CD14-positive monocyte (primary cell): ENCODE measurements around the gene CDH8. TPM values are rescaled to one million over a fixed set of nuclear protein-coding genes. Genes with fewer than 3 reads are reported as not detected.

Experiments
- DNase-seq, 3 donors: peaks; one replicate each; pipeline ENCODE4 v3.0.0-alpha.2; 2011 to 2022
- H2AFZ ChIP-seq: 2 replicates; pipeline ENCODE4 v1.6.0; 2012; ENCODE audit warnings: mild to moderate bottlenecking, low read depth, low read length, inconsistent platforms; ENCODE audit not compliant: insufficient read depth, poor library complexity, severe bottlenecking
- H3K27ac ChIP-seq, 2 donors: 1 replicate in 1 of 2; 2 replicates in 1 of 2; pipeline ENCODE4 v1.5.1; 2012 to 2013; ENCODE audit warnings: low read length in 2 of 2, control low read depth in 1 of 2, inconsistent platforms in 1 of 2, low read depth in 1 of 2, mild to moderate bottlenecking in 1 of 2
- H3K27me3 ChIP-seq, 2 donors: one replicate each; pipeline versions ENCODE4 v1.6.0 to v1.6.1; 2011 to 2013; ENCODE audit warnings: low read length in 2 of 2; ENCODE audit not compliant: control insufficient read depth in 2 of 2, insufficient read depth in 2 of 2
- H3K36me3 ChIP-seq, 2 donors: replicated peaks in 1 of 2; 1 replicate in 1 of 2; 2 replicates in 1 of 2; pipeline versions ENCODE4 v1.5.1 to v1.6.1; 2012 to 2013; ENCODE audit warnings: low read length in 2 of 2, control low read depth in 1 of 2, inconsistent platforms in 1 of 2, mild to moderate bottlenecking in 1 of 2; ENCODE audit not compliant: insufficient read depth in 2 of 2, control insufficient read depth in 1 of 2
- H3K4me1 ChIP-seq, 2 donors: 1 replicate in 1 of 2; 2 replicates in 1 of 2; pipeline versions ENCODE4 v1.5.1 to v1.6.1; 2012 to 2013; ENCODE audit warnings: low read length in 2 of 2, control low read depth in 1 of 2, inconsistent platforms in 1 of 2, mild to moderate bottlenecking in 1 of 2, moderate library complexity in 1 of 2; ENCODE audit not compliant: insufficient read depth in 2 of 2, control insufficient read depth in 1 of 2
- H3K4me2 ChIP-seq: replicated peaks from 2 replicates; pipeline ENCODE3; 2012; ENCODE audit warnings: low read length, moderate library complexity, mild to moderate bottlenecking; ENCODE audit not compliant: poor library complexity, severe bottlenecking; ENCODE audit errors: extremely low read depth
- H3K4me3 ChIP-seq, 3 experiments: fragments of 200-600 bp in 1 of 3; sonication (generic) in 1 of 3; replicated peaks in 1 of 3; 1 replicate in 2 of 3; 2 replicates in 1 of 3; pipeline ENCODE4 v1.5.1; 2011 to 2013; ENCODE audit warnings: low read length in 3 of 3, mild to moderate bottlenecking in 3 of 3, control low read depth in 2 of 3, low read depth in 2 of 3, inconsistent platforms in 1 of 3, moderate library complexity in 1 of 3
- H3K79me2 ChIP-seq: 2 replicates; pipeline ENCODE4 v1.6.0; 2012; ENCODE audit warnings: mild to moderate bottlenecking, control low read depth, inconsistent platforms, low read length, moderate library complexity; ENCODE audit not compliant: insufficient read depth
- H3K9ac ChIP-seq: 2 replicates; pipeline ENCODE4 v1.6.0; 2017; ENCODE audit warnings: low read length, mild to moderate bottlenecking; ENCODE audit not compliant: insufficient read depth, poor library complexity, severe bottlenecking
- H3K9me3 ChIP-seq, 2 donors: replicated peaks in 1 of 2; 1 replicate in 1 of 2; 2 replicates in 1 of 2; pipeline versions ENCODE4 v1.5.1 to v1.6.1; 2012 to 2013; ENCODE audit warnings: low read length in 2 of 2, control low read depth in 1 of 2; ENCODE audit not compliant: control insufficient read depth in 1 of 2, insufficient read depth in 1 of 2
- H4K20me1 ChIP-seq: 2 replicates; pipeline ENCODE4 v1.6.0; 2012; ENCODE audit warnings: mild to moderate bottlenecking, low read length, control low read depth, moderate library complexity; ENCODE audit not compliant: insufficient read depth
- H3K27ac Mint-ChIP-seq, 7 donors: one replicate each; pipeline ENCODE4 v1.8.0; 2020; ENCODE audit warnings: mild to moderate bottlenecking in 7 of 7, mixed read lengths in 7 of 7, moderate library complexity in 6 of 7, inconsistent platforms in 2 of 7
- H3K27me3 Mint-ChIP-seq, 3 donors: one replicate each; pipeline ENCODE4 v1.8.0; 2021 to 2022; ENCODE audit warnings: low read depth in 3 of 3, mild to moderate bottlenecking in 3 of 3, mixed read lengths in 3 of 3, moderate library complexity in 3 of 3, inconsistent platforms in 1 of 3
- H3K36me3 Mint-ChIP-seq, 2 donors: one replicate each; pipeline ENCODE4 v1.8.0; 2020; ENCODE audit warnings: mixed read lengths in 2 of 2, inconsistent platforms in 1 of 2, mild to moderate bottlenecking in 1 of 2
- H3K4me1 Mint-ChIP-seq: one replicate; pipeline ENCODE4 v1.8.0; 2020; ENCODE audit warnings: mild to moderate bottlenecking, mixed read lengths
- H3K4me3 Mint-ChIP-seq, 2 donors: one replicate each; pipeline ENCODE4 v1.8.0; 2020; ENCODE audit warnings: mild to moderate bottlenecking in 2 of 2, mixed read lengths in 2 of 2, moderate library complexity in 1 of 2
- H3K9me3 Mint-ChIP-seq, 7 donors: one replicate each; pipeline ENCODE4 v1.8.0; 2020 to 2022; ENCODE audit warnings: mixed read lengths in 7 of 7, mild to moderate bottlenecking in 6 of 7, moderate library complexity in 6 of 7, inconsistent platforms in 2 of 7
- WGBS: methylation state at CpG from one replicate; pipeline ENCODE4 v1.1.5; 2013; ENCODE audit warnings: missing lambda C conversion rate; ENCODE audit not compliant: insufficient coverage; 5-methylcytosine and 5-hydroxymethylcytosine counted together
- intact Hi-C, 2 donors: fragments of 100-400 bp; cut with micrococcal nuclease; formaldehyde crosslinking; loops; one replicate each; pipeline versions ENCODE4 v1.15.0 to v1.15.1; 2023
- polyA plus RNA-seq, 3 donors: library from polyadenylated mRNA; depleted of rRNA in 1 of 3; unstranded in 2 of 3; stranded (reverse) in 1 of 3; fragments of 300-500 nt in 2 of 3; fragments of >200 nt in 1 of 3; fragmentation: Illumina TruSeq in 2 of 3; gene quantifications; 1 replicate in 2 of 3; 2 replicates in 1 of 3; pipeline ENCODE4 v1.2.3, GENCODE V29; 2012 to 2021
- TF ChIP-seq, protein P1 (sequence below): fragments of 200-600 bp; IDR thresholded peaks from one replicate; pipeline ENCODE4 v1.8.0; 2022; ENCODE audit warnings: antibody characterized with exemption, mild to moderate bottlenecking

CDH8 gene
- polyA plus RNA-seq, 3 donors, result not detected

DNA sequence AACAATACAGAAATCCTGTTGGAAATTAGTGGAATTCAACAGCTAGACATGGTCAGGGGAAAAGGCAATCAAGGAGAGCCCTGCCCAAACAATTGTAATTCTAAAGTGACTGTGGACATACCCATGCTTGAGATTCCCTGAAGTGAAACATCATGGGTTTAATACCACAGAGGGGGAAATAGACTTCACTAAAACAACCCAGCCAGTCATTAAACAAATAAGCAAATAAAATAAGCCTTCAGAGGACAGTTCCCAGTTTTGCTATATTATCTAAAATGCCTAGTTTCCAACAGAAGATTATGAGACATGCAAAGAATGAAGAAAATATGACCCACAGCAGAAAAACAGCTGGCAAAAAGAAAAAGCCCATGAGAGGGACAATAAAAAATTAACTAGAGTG is 376.3 kb downstream of the CDH8 start:
- Mint-ChIP-seq H3K27me3 (peaks cover 0 to 2% (median 0%) of the 10 kb centered on the region in 3 donors), H3K27ac (no peak overlapping the region), H3K9me3 (peaks cover 0 to 4% (median 0%) of the 10 kb centered on the region in 7 donors), H3K4me3 (no peak overlapping the region), H3K4me1 (no peaks in the 10 kb centered on the region), H3K36me3 (no peaks in the 10 kb centered on the region)
- Histone ChIP-seq H3K27me3 (no peaks in the 10 kb centered on the region), H3K9me3 (no peaks in the 10 kb centered on the region), H3K36me3 (no peaks in the 10 kb centered on the region), H2AFZ (no peak overlapping the region), H3K4me1 (no peaks in the 10 kb centered on the region), H3K4me2 (no peak overlapping the region), H3K9ac (no peak overlapping the region), H3K4me3 (no peak overlapping the region), H3K79me2 (no peaks in the 10 kb centered on the region), H4K20me1 (no peaks in the 10 kb centered on the region), H3K27ac (no peak overlapping the region)
- no peak for DNase-seq
- intact Hi-C loops, result no loop called here
- TF ChIP-seq, protein P1, sequence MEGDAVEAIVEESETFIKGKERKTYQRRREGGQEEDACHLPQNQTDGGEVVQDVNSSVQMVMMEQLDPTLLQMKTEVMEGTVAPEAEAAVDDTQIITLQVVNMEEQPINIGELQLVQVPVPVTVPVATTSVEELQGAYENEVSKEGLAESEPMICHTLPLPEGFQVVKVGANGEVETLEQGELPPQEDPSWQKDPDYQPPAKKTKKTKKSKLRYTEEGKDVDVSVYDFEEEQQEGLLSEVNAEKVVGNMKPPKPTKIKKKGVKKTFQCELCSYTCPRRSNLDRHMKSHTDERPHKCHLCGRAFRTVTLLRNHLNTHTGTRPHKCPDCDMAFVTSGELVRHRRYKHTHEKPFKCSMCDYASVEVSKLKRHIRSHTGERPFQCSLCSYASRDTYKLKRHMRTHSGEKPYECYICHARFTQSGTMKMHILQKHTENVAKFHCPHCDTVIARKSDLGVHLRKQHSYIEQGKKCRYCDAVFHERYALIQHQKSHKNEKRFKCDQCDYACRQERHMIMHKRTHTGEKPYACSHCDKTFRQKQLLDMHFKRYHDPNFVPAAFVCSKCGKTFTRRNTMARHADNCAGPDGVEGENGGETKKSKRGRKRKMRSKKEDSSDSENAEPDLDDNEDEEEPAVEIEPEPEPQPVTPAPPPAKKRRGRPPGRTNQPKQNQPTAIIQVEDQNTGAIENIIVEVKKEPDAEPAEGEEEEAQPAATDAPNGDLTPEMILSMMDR, result no peak

DNA sequence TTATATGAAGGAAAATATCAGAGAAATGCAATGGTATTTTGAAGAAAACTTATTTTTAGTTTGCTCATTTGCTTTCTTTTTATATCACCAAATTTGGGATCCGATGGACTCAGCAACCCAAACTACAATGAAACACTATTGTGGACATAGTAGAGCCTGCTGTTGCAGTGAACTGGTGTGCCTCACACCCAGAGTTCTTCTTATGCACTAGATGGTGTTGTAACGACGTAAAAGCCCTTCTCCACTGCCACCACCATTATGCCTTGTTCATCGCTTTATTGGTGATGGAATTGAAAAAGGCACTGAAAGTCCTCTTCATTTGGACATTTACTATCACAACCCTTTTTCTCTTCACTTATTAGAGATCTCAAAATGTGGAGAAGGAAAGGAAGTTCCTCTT is 381.3 kb downstream of the CDH8 start:
- Histone ChIP-seq H3K36me3 (no peaks in the 10 kb centered on the region), H3K27ac (no peak overlapping the region), H3K9me3 (no peaks in the 10 kb centered on the region), H3K4me1 (no peaks in the 10 kb centered on the region), H3K79me2 (no peaks in the 10 kb centered on the region), H3K27me3 (no peaks in the 10 kb centered on the region), H3K4me2 (no peak overlapping the region), H3K4me3 (no peak overlapping the region), H4K20me1 (no peaks in the 10 kb centered on the region), H2AFZ (no peak overlapping the region), H3K9ac (no peak overlapping the region)
- Mint-ChIP-seq H3K4me1 (no peaks in the 10 kb centered on the region), H3K27me3 (peaks cover 0 to 2% (median 0%) of the 10 kb centered on the region in 3 donors), H3K4me3 (no peak overlapping the region), H3K27ac (no peak overlapping the region), H3K36me3 (no peaks in the 10 kb centered on the region), H3K9me3 (peaks cover 0 to 2% (median 0%) of the 10 kb centered on the region in 7 donors)
- TF ChIP-seq, protein P1, result no peak
- WGBS, result no CpG with 5 or more reads among the region's 4 CpGs
- intact Hi-C loops, result no loop called here
- no peak for DNase-seq
